SK-N-SH treated with all-trans-retinoic acid at 6 μM for 48 hours (cell line): ENCODE measurements around the gene TCEAL3.

Experiments used
- ATAC-seq: fragments of 200-7000 bp; cut with Tn5 transposase; 3 replicates; pipeline ENCODE4 v1.9.1; 2020; ENCODE audit warnings: mild to moderate bottlenecking, moderate library complexity
- ARNTL ChIP-seq: fragments of 450-650 bp; formaldehyde crosslinking; IDR thresholded peaks from 2 replicates; pipeline ENCODE4 v1.5.0; 2020; ENCODE audit warnings: low read depth, mild to moderate bottlenecking, moderate library complexity, borderline replicate concordance
- BACH2 ChIP-seq: fragments of 250-450 bp; sonication (Bioruptor Pico); IDR thresholded peaks from 2 replicates; pipeline ENCODE4 v1.9.0; 2021; ENCODE audit warnings: mild to moderate bottlenecking, borderline replicate concordance
- CREB5 ChIP-seq: fragments of 250-450 bp; sonication (Bioruptor Pico); IDR thresholded peaks from 2 replicates; pipeline ENCODE4 v1.5.1; 2020; ENCODE audit warnings: low read depth, mild to moderate bottlenecking, moderate library complexity
- CSDC2 ChIP-seq: fragments of 250-450 bp; sonication (Bioruptor Pico); IDR thresholded peaks from 2 replicates; pipeline ENCODE4 v1.5.0; 2020; ENCODE audit warnings: mild to moderate bottlenecking, moderate library complexity
- ESRRG ChIP-seq: fragments of 250-450 bp; sonication (Bioruptor Pico); IDR thresholded peaks from 2 replicates; pipeline ENCODE4 v1.6.1; 2021; ENCODE audit warnings: mild to moderate bottlenecking
- GLIS3 ChIP-seq: fragments of 250-450 bp; sonication (Bioruptor Pico); IDR thresholded peaks from 2 replicates; pipeline ENCODE4 v1.5.0; 2020; ENCODE audit warnings: mild to moderate bottlenecking, moderate library complexity
- ISL1 ChIP-seq: fragments of 250-450 bp; sonication (Bioruptor Pico); IDR thresholded peaks from 2 replicates; pipeline ENCODE4 v2.1.2; 2022; ENCODE audit warnings: mild to moderate bottlenecking, moderate library complexity
- OSR1 ChIP-seq: fragments of 250-450 bp; sonication (Bioruptor Pico); IDR thresholded peaks from 2 replicates; pipeline ENCODE4 v1.8.0; 2022; ENCODE audit warnings: moderate library complexity, mild to moderate bottlenecking, inconsistent platforms
- POU6F1 ChIP-seq: fragments of 250-450 bp; sonication (Bioruptor Pico); IDR thresholded peaks from 2 replicates; pipeline ENCODE4 v1.8.0; 2021; ENCODE audit warnings: low read depth, mild to moderate bottlenecking, moderate library complexity, borderline replicate concordance
- PPARA ChIP-seq: fragments of 250-450 bp; sonication (Bioruptor Pico); IDR thresholded peaks from 2 replicates; pipeline ENCODE4 v1.5.0; 2020; ENCODE audit warnings: mild to moderate bottlenecking, borderline replicate concordance
- SNAI2 ChIP-seq: fragments of 250-450 bp; sonication (Bioruptor Pico); IDR thresholded peaks from 2 replicates; pipeline ENCODE4 v1.5.0; 2020; ENCODE audit warnings: mild to moderate bottlenecking, moderate library complexity
- TCF4 ChIP-seq: fragments of 250-450 bp; sonication (Bioruptor Pico); IDR thresholded peaks from 2 replicates; pipeline ENCODE4 v1.8.0; 2021; ENCODE audit warnings: mild to moderate bottlenecking, moderate library complexity, borderline replicate concordance
- TOX ChIP-seq: fragments of 250-450 bp; sonication (Bioruptor Pico); IDR thresholded peaks from 2 replicates; pipeline ENCODE4 v1.8.0; 2021; ENCODE audit warnings: mild to moderate bottlenecking, moderate library complexity, borderline replicate concordance
- TSHZ2 ChIP-seq: fragments of 250-450 bp; sonication (Bioruptor Pico); IDR thresholded peaks from 2 replicates; pipeline ENCODE4 v1.5.0; 2020; ENCODE audit warnings: mild to moderate bottlenecking, moderate library complexity
- ZC3H10 ChIP-seq: fragments of 250-450 bp; sonication (Bioruptor Pico); IDR thresholded peaks from 2 replicates; pipeline ENCODE4 v1.5.1; 2021; ENCODE audit warnings: mild to moderate bottlenecking, moderate library complexity
- ZFP3 ChIP-seq: fragments of 250-450 bp; sonication (Bioruptor Pico); IDR thresholded peaks from 2 replicates; pipeline ENCODE4 v1.5.0; 2020; ENCODE audit warnings: mild to moderate bottlenecking, moderate library complexity
- ZFP30 ChIP-seq: fragments of 450-650 bp; formaldehyde crosslinking; IDR thresholded peaks from 2 replicates; pipeline ENCODE4 v1.5.0; 2022; ENCODE audit warnings: mild to moderate bottlenecking, moderate library complexity
- ZNF565 ChIP-seq: fragments of 450-650 bp; formaldehyde crosslinking; conservative IDR thresholded peaks from 2 replicates; pipeline ENCODE4 v1.5.0; 2020; ENCODE audit warnings: low read depth, mild to moderate bottlenecking, moderate library complexity
- ZNF8 ChIP-seq: fragments of 450-650 bp; formaldehyde crosslinking; IDR thresholded peaks from 2 replicates; pipeline ENCODE4 v1.5.0; 2020; ENCODE audit warnings: mild to moderate bottlenecking, moderate library complexity
- TF ChIP-seq, protein P1 (sequence below): fragments of 250-450 bp; sonication (Bioruptor Pico); IDR thresholded peaks from 2 replicates; pipeline ENCODE4 v1.5.1; 2021; ENCODE audit warnings: mild to moderate bottlenecking, moderate library complexity
- TF ChIP-seq, protein P2 (sequence below): fragments of 250-450 bp; sonication (Bioruptor Pico); IDR thresholded peaks from 2 replicates; pipeline ENCODE4 v1.8.0; 2020; ENCODE audit warnings: mild to moderate bottlenecking, moderate library complexity, borderline replicate concordance

Gene TCEAL3

DNA sequence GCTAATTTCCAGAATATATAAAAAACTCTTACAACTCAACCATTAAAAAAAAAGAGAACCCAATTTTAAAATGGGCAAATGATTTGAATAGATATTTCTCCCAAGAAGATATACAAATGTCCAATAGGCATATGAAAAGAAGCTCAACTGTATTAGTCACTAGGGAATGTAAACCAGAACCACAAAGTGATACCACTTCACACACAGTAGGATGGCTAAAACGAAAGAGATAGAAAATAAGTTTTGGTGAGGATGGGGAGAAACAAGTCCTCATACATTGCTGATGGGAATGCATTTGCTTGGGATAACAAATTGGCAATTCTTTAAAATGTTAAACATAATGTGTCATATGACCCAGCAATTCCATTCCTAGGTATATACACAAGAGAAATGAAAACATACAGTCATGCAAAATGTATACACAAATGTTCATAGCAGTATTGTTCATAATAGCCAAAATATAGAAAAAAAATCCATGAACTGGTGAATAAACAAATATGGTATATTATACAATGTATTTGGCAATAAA, 5.7 kb downstream of the TCEAL3 start:
- ATAC-seq, result no peak
- TF ChIP-seq PPARA (CRISPR knock-in tag), result no peak

GRCh38 chrX:103614999-103615398, 7.2 kb downstream of the TCEAL3 start:
- ATAC-seq, result no peak
- TF ChIP-seq CSDC2 (CRISPR knock-in tag), result no peak
- no peak for TF ChIP-seq OSR1 (CRISPR knock-in tag)
- no peak for TF ChIP-seq ARNTL (CRISPR knock-in tag)
- no peak for TF ChIP-seq ZNF565 (CRISPR knock-in tag)
- no peak for TF ChIP-seq SNAI2 (CRISPR knock-in tag)
- TF ChIP-seq ZFP30 (CRISPR knock-in tag), result no peak
- no peak for TF ChIP-seq ZC3H10
- no peak for TF ChIP-seq ESRRG (CRISPR knock-in tag)
- no peak for TF ChIP-seq CREB5 (CRISPR knock-in tag)
- TF ChIP-seq ZNF8, result no peak
- TF ChIP-seq, protein P1, sequence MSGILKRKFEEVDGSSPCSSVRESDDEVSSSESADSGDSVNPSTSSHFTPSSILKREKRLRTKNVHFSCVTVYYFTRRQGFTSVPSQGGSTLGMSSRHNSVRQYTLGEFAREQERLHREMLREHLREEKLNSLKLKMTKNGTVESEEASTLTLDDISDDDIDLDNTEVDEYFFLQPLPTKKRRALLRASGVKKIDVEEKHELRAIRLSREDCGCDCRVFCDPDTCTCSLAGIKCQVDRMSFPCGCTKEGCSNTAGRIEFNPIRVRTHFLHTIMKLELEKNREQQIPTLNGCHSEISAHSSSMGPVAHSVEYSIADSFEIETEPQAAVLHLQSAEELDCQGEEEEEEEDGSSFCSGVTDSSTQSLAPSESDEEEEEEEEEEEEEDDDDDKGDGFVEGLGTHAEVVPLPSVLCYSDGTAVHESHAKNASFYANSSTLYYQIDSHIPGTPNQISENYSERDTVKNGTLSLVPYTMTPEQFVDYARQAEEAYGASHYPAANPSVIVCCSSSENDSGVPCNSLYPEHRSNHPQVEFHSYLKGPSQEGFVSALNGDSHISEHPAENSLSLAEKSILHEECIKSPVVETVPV (CRISPR knock-in tag), result no peak
- TF ChIP-seq ZFP3 (CRISPR knock-in tag), result no peak
- TF ChIP-seq TSHZ2 (CRISPR knock-in tag), result no peak
- no peak for TF ChIP-seq POU6F1 (CRISPR knock-in tag)
- TF ChIP-seq ISL1 (CRISPR knock-in tag), result no peak
- no peak for TF ChIP-seq PPARA (CRISPR knock-in tag)
- no peak for TF ChIP-seq TCF4 (CRISPR knock-in tag)
- TF ChIP-seq, protein P2, sequence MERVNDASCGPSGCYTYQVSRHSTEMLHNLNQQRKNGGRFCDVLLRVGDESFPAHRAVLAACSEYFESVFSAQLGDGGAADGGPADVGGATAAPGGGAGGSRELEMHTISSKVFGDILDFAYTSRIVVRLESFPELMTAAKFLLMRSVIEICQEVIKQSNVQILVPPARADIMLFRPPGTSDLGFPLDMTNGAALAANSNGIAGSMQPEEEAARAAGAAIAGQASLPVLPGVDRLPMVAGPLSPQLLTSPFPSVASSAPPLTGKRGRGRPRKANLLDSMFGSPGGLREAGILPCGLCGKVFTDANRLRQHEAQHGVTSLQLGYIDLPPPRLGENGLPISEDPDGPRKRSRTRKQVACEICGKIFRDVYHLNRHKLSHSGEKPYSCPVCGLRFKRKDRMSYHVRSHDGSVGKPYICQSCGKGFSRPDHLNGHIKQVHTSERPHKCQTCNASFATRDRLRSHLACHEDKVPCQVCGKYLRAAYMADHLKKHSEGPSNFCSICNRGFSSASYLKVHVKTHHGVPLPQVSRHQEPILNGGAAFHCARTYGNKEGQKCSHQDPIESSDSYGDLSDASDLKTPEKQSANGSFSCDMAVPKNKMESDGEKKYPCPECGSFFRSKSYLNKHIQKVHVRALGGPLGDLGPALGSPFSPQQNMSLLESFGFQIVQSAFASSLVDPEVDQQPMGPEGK (CRISPR knock-in tag), result no peak

DNA sequence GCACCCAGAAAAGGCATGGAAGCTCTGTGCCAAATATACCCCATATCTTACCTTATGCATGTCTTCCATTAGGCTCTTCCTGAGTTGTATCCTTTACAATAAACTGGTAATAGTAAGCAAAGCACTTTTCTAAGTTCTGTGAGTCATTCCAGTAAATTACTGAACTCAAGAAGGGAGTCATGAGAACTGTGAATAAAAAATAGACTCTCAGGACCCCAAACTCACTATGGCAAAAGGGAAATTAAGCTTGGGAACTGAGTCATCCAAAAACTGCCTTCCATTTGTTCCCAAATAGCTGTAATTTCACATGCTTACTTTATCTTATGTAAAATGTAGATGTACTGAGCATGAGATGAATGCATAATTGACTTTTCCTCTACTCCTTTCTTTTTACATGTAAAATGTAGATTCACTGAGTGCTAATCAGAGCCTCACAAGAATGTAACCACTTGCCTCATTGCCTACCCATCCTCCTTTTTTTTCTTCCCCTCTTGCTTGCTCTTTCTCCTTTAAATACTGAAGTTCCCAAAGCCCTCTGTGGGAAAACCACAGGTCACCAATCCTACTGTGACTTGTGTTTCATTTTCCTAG, 8.1 kb downstream of the TCEAL3 start:
- ATAC-seq, result no peak
- TF ChIP-seq ZNF8 (no peak), ESRRG (CRISPR knock-in tag) (no peak), ZFP30 (CRISPR knock-in tag) (no peak), CREB5 (CRISPR knock-in tag) (no peak), ZNF565 (CRISPR knock-in tag) (no peak), BACH2 (CRISPR knock-in tag) (no peak), ZC3H10 (no peak), TOX (CRISPR knock-in tag) (no peak), GLIS3 (CRISPR knock-in tag) (no peak), SNAI2 (CRISPR knock-in tag) (no peak), CSDC2 (CRISPR knock-in tag) (no peak), ZFP3 (CRISPR knock-in tag) (no peak), ISL1 (CRISPR knock-in tag) (no peak), TSHZ2 (CRISPR knock-in tag) (no peak), POU6F1 (CRISPR knock-in tag) (no peak)
